Endometrial microvascular endothelial cells (primary cell): ENCODE results near the gene DRGX. TPM values are rescaled to one million over a fixed set of nuclear protein-coding genes. Genes with fewer than 3 reads are reported as not detected.

Experiments
- in situ Hi-C: cut with HindIII; loops from 2 replicates; pipeline ENCODE4 v1.10.0; 2017; ENCODE audit warnings: low sequenced_read_pairs, low pct_unique_long_range_greater_than_20kb; ENCODE audit errors: inconsistent ontology term
- total RNA-seq: library from RNA; depleted of rRNA; stranded (reverse); fragments of >200 nt; gene quantifications from one replicate; pipeline ENCODE4 v1.2.3, GENCODE V29; 2015; ENCODE audit errors: inconsistent ontology term

DRGX gene
- total RNA-seq, 1 donor from 2014 or later, result not detected

DNA sequence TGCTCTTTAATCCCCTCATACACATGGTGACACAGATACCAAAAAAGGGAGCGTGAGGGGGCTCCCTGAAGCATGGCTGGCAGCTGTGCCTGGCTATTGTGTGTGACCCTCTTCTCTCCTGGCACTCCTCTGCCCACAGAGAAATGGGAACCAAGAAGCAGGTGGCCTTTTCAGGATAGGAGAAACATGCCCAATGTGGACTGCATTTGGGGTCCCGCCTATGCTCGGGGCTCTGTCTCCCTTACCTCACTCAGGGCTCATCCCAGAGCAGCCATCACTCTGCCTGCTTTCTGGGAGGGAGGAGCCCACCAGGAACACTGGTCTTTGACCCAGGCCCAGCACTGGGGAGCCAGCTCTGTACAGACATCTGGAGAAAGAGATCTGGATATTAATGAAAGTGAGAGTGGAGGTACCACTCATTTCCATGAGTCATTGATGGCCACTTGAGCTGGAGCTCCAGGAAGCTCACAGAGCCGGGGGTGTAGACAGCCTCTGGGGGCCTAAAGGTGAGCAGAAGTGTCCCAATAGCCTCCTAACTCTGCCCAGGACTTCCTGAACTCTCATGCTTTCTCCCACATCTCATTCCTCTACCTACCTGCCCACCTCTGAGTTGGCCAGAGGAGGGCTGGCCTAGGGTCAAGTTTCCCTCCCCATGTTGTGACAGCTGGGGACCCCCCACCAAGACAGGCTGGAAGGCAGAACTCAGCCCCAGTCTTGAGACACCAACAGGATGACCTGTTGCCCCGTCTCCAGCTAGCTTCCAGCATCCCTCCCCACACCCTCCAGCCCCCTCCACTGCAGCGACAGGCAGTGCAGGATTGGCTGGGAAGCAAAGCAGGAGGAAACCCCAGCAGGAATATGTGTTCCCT lies 42.6 kb downstream of the DRGX start:
- in situ Hi-C loops, result no loop called here

DNA sequence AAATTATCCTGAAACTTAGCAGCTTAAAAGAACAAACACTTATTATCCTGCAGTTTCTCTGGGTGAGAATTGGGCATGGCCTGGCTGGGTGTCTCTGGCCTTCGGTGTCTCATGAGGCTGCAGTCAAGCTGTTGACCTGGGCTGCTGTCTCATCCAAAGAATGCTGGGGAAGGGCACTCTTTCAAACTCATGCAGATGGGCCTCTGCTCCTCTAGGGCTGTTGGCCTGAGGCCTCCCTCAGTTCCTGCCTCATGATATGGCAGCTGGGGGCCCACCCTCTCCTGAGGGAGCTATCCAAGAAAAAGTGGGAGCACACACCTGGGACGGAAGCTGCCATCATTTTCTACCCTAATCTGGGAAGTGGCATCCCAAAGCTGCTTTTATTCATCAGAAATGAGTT lies 43.6 kb downstream of the DRGX start:
- in situ Hi-C loops, result no loop called here

DNA sequence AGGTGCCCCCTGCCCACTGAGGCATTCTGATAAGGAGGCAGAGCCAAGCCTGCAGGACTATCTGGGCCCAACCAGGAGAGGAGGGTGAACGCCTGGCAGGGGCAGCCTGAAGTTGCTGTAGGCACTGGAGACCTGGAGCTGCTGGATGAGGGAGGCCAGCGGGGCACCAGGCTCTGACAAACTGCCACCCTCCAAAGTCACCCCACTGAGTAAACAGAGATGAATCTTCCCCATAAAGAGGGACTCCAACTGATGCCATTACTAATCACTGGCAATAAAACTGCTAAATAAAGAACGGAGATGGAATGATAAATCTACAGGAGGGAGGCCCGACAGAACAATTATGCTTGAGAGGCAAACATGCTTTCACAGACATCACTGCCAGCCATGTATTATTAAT lies 44.2 kb downstream of the DRGX start:
- in situ Hi-C loops, result no loop called here

DNA sequence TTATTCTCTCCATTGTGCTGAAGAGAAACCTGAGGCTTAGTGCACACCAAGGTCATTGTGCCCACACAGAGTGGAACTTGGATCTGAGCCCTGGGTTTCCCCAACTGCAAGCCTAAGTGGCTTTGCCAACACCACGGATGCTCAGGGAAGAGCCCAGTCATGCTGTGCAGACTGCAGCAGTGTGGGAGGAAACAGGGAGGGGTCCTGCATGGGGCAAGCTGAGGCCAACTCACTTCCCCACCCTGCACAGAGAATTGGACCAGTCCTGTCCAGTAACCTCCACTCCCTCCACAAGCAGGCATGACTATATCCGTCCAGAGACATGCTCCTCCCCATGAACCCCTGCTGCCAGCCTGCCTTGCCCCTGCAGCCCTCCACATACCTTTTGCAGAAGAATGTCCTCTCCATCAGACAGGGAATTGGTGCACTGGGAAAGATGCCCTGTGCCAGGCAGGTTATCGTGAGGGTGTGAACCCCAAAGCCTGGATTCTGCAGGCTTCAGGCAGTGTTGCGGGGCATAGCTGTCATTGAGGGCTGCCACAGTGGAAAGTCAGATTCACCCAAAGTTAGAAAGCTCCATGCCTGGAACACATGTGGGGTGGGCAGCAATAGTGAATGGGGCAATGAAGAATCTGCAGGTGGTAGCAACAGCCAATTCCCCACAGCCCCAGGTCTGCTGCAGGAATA lies 44.9 kb downstream of the DRGX start:
- in situ Hi-C loops, result no loop called here

DNA sequence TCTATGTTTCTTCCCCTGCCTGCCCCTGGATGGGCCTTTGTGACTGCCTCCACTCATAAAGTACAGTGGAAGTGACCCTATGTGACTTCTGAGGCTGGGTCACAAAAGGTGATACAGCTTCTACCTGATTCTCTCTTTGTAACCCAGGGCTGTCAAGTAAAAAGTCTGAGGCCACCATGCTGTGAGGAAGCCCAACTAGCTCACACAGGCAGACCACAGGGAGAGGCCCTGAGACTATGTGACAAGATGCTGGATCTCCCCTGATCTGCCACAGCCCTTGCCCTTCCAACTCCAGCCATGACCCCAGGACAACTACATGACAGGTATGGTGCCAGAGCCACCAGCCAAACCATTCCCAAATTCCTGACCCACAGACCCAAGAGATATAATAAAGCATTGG lies 45.8 kb downstream of the DRGX start:
- in situ Hi-C loops, result no loop called here

DNA sequence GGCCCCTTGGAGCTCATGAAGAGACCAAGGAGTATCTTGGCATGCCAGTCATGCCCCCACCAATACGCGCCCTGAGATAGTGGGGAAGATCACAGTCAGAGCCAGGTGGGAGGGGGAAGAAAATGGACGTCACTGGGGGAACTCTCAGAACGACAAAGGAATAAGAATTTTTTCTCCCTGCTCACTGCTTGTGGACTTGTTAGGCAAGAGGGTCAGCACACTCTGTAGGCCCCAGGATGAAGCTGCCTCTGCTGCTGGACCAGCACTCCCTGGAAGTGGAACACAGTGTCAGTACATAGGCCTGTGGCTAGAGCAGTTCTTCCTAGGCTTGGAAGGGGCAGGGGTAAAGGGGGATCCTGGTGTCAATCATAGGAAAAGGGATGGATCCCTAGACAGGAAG lies 46.5 kb downstream of the DRGX start:
- in situ Hi-C loops, result no loop called here

DNA sequence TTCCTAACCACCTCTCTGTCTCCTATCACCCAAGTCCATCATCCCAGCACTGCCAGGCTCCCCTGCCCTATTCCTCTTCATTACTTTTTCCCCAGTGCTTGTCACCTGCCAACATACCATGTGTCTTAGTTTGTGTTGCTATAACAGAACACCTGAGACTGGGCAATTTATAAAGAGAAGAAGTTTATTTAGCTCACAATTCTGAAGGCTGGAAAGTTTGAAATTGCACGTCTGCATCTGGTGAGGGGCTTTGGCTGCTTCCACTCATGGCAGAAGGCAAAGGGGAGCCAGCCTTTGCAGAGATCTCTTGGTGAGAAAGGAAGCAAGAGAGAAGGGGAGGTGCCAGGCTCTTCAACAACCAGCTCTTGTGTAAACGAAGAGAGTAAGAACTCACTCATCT lies 47.3 kb downstream of the DRGX start:
- in situ Hi-C loops, result no loop called here

DNA sequence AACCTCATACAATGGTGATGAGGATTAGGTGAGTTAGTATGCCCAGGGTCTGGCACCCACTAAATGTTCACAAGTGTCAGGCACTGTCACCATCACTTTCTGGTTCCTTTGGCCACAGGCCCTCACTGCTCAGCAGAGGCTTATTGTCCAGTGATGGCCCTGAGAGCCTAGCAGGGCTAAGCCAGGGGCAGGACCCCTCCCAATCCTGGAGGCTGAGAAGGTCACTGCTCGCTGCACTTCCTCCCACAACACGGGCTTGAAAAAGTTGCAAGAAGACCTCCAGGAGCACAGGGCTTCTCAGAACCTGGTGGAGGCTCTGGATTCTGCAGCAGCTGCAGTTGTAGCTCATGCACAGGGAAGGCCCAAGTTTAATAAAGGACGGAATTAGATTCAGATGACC lies 48.1 kb downstream of the DRGX start:
- in situ Hi-C loops, result no loop called here

DNA sequence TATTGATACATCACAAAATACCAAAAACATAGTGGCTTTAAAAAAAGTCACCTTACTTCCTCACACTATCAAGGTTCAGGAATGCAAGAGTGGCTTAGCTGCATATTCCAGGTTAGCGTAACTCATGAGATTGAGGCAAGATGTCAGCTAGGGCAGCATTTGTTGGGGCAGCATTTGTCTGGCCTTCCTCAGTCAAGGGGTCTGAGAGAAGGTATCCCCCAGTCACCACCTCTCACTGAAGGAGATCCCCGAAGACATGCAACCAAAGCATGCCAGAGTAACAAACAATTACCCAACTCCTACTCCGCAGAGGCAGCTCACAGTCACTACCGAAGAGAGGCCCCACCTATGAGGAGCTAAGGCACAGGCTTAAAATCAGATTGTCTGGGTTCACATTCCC lies 48.5 kb downstream of the DRGX start:
- in situ Hi-C loops, result no loop called here

DNA sequence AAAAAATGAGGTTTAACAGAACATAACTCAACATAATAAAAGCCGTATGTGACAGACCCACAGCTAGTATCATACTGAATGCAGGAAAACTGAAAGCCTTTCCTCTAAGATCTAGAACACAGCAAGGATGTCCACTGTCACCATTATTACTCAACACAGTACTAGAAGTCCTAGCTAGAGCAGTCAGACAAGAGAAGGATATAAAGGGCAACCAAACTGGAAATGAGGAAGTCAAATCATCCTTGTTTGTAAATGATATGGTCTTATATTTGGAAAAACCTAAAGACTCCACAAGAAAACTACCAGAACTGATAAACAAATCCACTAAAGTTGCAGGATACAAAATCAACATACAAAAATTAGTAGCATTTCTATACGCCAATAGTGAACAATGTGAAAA lies 51.0 kb downstream of the DRGX start:
- in situ Hi-C loops, result no loop called here

DNA sequence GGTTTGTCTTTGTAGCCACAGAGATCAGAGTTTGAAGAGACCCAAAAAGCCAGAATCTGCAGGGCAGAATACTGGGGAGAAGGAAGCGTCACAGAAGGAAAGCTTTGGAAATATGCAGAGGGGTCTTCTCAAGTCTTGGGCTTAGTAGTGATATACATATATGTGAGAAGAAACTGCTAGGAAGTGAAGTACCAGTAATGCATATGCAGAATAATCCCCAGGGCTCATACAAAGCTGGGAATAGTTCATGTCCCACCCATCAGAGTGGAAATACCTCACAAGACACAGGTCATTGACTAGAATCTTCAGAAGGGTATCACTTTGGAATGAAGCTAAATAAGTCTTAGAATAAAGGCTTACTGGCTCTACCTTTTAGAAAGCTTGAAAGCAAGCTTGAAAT lies 57.3 kb downstream of the DRGX start:
- in situ Hi-C loops, result no loop called here

DNA sequence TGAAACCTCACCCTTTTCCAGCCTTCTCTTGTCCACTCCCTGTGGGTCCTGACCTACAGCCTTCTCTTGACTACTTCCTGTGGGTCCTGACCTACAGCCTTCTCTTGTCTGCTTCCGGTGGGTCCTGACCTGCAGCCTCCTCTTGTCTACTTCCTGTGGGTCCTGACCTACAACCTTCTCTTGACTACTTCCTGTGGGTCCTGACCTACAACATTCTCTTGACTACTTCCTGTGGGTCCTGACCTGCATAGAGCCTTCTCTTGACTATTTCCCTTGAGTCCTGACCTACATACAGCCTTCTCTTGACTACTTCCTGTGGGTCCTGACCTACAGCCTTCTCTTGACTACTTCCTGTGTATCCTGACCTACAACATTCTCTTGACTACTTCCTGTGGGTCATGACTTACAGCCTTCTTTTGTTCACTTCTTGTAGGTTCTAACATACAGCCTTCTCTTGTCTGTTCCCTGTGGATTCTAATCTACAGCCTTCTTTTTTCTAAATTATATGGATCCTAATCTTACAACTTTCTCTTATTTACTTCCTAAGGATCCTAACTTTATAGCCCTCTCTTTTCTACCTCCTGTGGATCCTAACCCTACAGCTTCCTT lies 60.4 kb downstream of the DRGX start:
- in situ Hi-C loops, result no loop called here

DNA sequence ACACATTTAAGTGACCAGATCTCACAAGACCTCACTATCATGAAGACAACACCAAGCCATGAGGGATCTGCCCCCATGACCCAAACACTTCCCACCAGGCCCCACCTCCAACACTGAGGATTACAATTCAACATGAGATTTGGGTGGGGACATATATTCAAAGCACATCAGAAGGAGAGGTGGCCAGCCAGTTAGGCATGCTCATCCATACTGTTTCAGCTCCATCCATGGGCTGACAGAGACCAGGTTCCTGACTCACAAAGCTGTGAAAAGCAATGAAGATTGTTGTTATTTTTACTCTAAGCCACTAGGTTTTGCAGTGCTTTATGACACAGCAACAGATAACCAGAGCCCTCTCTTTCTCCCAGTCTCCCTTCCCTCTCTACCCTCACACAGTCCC lies 60.9 kb downstream of the DRGX start:
- in situ Hi-C loops, result no loop called here

DNA sequence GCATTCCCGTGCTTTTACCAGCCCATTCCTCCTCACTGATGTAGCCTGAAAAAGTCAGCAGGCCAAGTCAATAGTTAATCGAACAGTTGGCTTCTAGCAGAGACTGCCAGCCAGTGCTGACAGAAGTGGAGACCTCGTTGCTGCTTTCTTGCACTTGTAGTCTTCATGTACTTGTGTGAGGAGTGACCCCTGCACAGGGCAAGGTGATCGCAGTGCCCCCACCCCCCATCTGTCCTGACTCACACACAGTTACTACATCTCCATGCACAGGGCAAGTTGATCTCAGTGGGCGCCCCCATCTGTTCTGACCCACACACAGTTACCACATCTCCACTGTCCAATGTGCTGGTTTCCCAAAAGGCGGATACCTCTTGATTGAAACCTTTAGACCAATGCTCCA lies 62.7 kb downstream of the DRGX start:
- in situ Hi-C loops, result no loop called here

DNA sequence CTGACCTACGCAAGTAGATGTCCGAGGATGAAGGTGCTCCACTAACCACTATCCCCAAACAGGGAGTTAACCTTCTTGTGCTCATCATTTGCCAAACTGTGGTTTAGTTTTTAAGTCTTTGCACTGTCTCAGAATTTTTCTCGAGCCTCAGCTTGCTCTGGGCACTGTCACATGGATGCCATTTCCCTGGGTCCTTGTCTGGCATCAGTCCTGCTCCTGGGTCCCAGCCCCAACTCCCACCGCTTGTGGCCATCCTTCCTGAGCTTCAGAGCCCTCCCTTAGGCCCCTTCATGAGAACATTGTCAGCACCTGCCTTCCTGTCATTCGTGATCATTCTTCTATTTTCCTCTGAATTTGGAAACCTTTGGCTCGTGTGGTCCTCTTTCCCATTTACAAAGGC lies 63.1 kb downstream of the DRGX start:
- in situ Hi-C loops, result no loop called here

DNA sequence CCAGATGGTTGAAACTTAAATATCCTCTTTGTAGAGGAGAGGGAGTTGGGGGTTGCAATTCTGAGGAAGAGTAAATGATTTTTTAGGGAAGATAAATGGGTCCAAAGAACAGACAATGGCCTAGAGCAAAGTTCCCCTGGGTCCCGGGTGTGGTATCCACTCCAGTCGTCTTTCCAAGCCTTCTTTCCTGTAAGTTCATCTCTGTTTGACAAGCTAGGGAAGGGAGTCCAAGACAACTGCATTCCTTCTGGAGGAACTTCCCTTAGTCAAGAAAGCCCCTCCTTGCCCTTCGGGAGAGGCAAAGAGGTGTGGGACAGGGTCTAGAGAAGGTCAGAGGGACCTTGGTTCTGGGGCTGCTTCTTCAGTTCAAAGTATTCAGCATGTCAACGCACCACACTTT lies 63.6 kb downstream of the DRGX start:
- in situ Hi-C loops, result no loop called here

DNA sequence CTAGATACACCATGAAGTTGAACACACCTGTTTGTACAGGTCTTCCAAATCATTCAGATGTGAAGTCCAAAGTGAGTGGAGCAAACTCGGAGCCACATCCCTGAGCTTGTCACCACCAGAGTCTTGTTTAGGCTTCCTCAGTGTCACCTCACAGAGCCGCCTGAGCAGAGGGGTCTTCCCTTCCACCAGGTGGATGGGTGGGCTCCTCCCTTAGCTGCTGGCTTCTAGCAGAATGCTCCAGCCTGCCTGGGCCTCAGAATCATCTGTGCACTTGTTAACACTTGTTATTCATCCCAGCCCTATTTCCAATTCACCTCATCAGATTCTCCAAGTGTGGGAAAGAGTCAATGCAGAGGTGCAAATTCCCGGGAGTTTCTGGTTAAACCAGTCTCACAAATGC lies 64.5 kb downstream of the DRGX start:
- in situ Hi-C loops, result no loop called here

DNA sequence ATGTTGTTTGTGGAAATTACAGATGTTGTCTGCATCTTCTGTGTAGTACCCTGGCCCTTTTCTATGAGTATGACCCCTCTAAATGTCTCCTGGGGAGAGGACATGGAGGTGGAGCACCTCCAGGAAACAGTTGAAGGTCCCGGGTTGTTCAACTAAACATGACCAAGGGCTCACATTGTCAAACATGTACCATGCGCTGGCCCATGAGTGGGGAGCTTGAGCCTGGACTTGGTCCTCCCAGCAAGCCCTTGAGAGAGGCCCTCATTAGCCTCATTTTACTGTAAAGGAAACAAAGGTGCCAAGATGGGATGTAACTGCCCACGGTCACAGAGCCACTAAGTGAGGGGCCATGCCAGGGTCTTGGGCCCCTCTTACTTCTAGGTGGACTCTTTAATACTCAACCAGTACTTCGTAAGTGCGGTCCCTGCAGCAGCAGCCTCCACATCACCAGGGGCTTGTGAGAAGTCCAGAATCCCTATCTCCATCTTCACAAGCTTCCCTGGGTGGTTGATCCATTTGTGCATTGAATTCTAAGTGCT lies 65.7 kb downstream of the DRGX start:
- in situ Hi-C loops, result no loop called here

DNA sequence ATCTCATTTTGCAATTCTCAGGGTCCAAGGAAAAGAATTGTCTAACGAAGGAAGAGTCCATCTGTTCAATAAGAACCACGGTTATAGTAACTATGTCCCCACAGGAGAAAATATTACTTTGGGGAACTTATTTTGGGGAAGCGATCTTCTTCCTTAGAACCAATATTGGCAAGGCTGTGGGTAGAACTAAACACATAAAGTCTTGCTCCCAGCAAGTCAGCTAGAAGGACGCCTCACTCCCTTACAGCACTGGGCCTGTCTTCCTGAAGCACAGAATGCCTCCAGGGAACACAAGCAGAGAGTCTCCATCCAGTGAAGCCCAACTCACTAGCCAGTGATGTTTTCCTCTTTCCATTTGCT lies 66.8 kb downstream of the DRGX start:
- in situ Hi-C loops, result no loop called here
